H1 (cell line): ENCODE results near the gene PSMD6. TPM values are rescaled to one million over a fixed set of nuclear protein-coding genes. Genes with fewer than 3 reads are reported as not detected.

ENCODE experiments used
- CTCF ChIA-PET: fragments of 300-600 bp; sonication (Branson Sonifier 250); formaldehyde crosslinking; loops from one replicate; lab custom pipeline; 2021; ENCODE audit not compliant: partially characterized antibody; lab: Charles Lee
- POLR2A ChIA-PET: fragments of 300-600 bp; sonication (Branson Sonifier 250); formaldehyde crosslinking; loops from one replicate; lab custom pipeline; 2021; ENCODE audit warnings: inconsistent platforms; ENCODE audit not compliant: partially characterized antibody; lab: Charles Lee
- DNase-seq, 2 experiments: peaks; one replicate each; pipeline versions ENCODE4 v3.0.0 to v3.0.0-alpha.2; 2010 to 2022; ENCODE audit warnings: low spot score in 2 of 2, low read depth in 1 of 2, mixed read lengths in 1 of 2
- FAIRE-seq: peaks from 2 replicates; lab custom pipeline; 2011; peaks lifted over from hg19 to GRCh38; lab: Jason Lieb, UNC
- H2AFZ ChIP-seq: 2 replicates; pipeline ENCODE4 v1.8.1; 2012; ENCODE audit warnings: low read length, inconsistent platforms
- H2AK5ac ChIP-seq: 2 replicates; pipeline ENCODE4 v1.6.1; 2013; ENCODE audit warnings: low read depth, low read length
- H2BK120ac ChIP-seq: replicated peaks from 2 replicates; pipeline ENCODE3; 2013; ENCODE audit warnings: low read depth, low read length, inconsistent platforms
- H2BK12ac ChIP-seq: 2 replicates; pipeline ENCODE4 v1.6.1; 2013; ENCODE audit warnings: low read depth, low read length
- H2BK15ac ChIP-seq: 2 replicates; pipeline ENCODE4 v1.6.1; 2013; ENCODE audit warnings: low read length
- H2BK20ac ChIP-seq: 2 replicates; pipeline ENCODE4 v1.6.1; 2013; ENCODE audit warnings: low read length
- H2BK5ac ChIP-seq: 2 replicates; pipeline ENCODE4 v1.6.1; 2013; ENCODE audit warnings: low read depth, low read length
- H3K14ac ChIP-seq: 2 replicates; pipeline ENCODE4 v1.6.1; 2013; ENCODE audit warnings: inconsistent platforms; ENCODE audit not compliant: insufficient read length
- H3K18ac ChIP-seq: 2 replicates; pipeline ENCODE4 v1.6.1; 2013; ENCODE audit warnings: low read length; ENCODE audit errors: extremely low read depth
- H3K23ac ChIP-seq: 2 replicates; pipeline ENCODE4 v1.6.1; 2013; ENCODE audit warnings: inconsistent platforms; ENCODE audit not compliant: insufficient read length
- H3K23me2 ChIP-seq: 2 replicates; pipeline ENCODE4 v1.6.1; 2013; ENCODE audit warnings: low read depth, low read length
- H3K27ac ChIP-seq: 2 replicates; pipeline ENCODE4 v1.6.1; 2011; ENCODE audit warnings: low read depth, low read length, inconsistent platforms
- H3K27me3 ChIP-seq, 4 experiments: replicated peaks in 1 of 4; 1 replicate in 1 of 4; 2 replicates in 3 of 4; pipeline versions ENCODE4 v1.6.1 to v1.8.1; 2011 to 2013; ENCODE audit warnings: low read length in 3 of 4, mild to moderate bottlenecking in 3 of 4, inconsistent platforms in 2 of 4, mixed read lengths in 2 of 4, moderate library complexity in 1 of 4; ENCODE audit not compliant: control insufficient read depth in 3 of 4, insufficient read depth in 3 of 4; ENCODE audit errors: extremely low read depth in 1 of 4
- H3K36me3 ChIP-seq, 4 experiments: 2 replicates each; pipeline versions ENCODE4 v1.6.1 to v1.8.1; 2011 to 2013; ENCODE audit warnings: mild to moderate bottlenecking in 4 of 4, low read length in 3 of 4, moderate library complexity in 2 of 4, control low read depth in 1 of 4, inconsistent platforms in 1 of 4; ENCODE audit not compliant: insufficient read depth in 4 of 4, control insufficient read depth in 2 of 4
- H3K4ac ChIP-seq: replicated peaks from 2 replicates; pipeline ENCODE3; 2013; ENCODE audit warnings: low read length, low read depth, mixed read lengths, inconsistent platforms; ENCODE audit not compliant: insufficient read length
- H3K4me1 ChIP-seq, 4 experiments: replicated peaks in 1 of 4; 1 replicate in 1 of 4; 2 replicates in 3 of 4; pipeline versions ENCODE4 v1.6.1 to v1.8.1; 2011 to 2013; ENCODE audit warnings: low read length in 3 of 4, inconsistent platforms in 2 of 4, mixed read lengths in 1 of 4; ENCODE audit not compliant: insufficient read depth in 4 of 4, control insufficient read depth in 3 of 4
- H3K4me2 ChIP-seq, 2 experiments: 2 replicates each; pipeline versions ENCODE4 v1.6.1 to v1.8.1; 2011 to 2013; ENCODE audit warnings: low read depth in 2 of 2, low read length in 2 of 2, control low read depth in 1 of 2, inconsistent platforms in 1 of 2, mild to moderate bottlenecking in 1 of 2; ENCODE audit not compliant: insufficient read depth in 1 of 2
- H3K4me3 ChIP-seq, 4 experiments: fragments of 200-600, 300-600 bp in 1 of 4; sonication (generic), shearing (Covaris generic), sonication (Bioruptor Twin) in 1 of 4; 2 replicates each; pipeline versions ENCODE4 v1.5.1 to v1.8.1; 2011 to 2016; ENCODE audit warnings: low read length in 4 of 4, low read depth in 3 of 4, control low read depth in 2 of 4, inconsistent platforms in 2 of 4, mild to moderate bottlenecking in 2 of 4, mixed read lengths in 1 of 4, moderate library complexity in 1 of 4; ENCODE audit not compliant: insufficient read depth in 2 of 4; ENCODE audit errors: extremely low read depth in 1 of 4
- H3K56ac ChIP-seq: replicated peaks from 2 replicates; pipeline ENCODE3; 2013; ENCODE audit warnings: low read depth, mild to moderate bottlenecking, mixed read lengths, low read length, inconsistent platforms; ENCODE audit not compliant: insufficient read length
- H3K79me1 ChIP-seq: 2 replicates; pipeline ENCODE4 v1.6.1; 2013; ENCODE audit warnings: low read depth, low read length, control low read depth
- H3K79me2 ChIP-seq, 2 experiments: 2 replicates each; pipeline versions ENCODE4 v1.6.1 to v1.8.1; 2012 to 2013; ENCODE audit warnings: low read length in 2 of 2, mild to moderate bottlenecking in 2 of 2, inconsistent platforms in 1 of 2; ENCODE audit not compliant: insufficient read depth in 2 of 2, control insufficient read depth in 1 of 2
- H3K9ac ChIP-seq, 4 experiments: replicated peaks in 1 of 4; 1 replicate in 1 of 4; 2 replicates in 3 of 4; pipeline versions ENCODE4 v1.6.1 to v1.8.1; 2011 to 2013; ENCODE audit warnings: low read depth in 3 of 4, low read length in 3 of 4, control low read depth in 2 of 4, mild to moderate bottlenecking in 2 of 4, moderate library complexity in 2 of 4, inconsistent platforms in 1 of 4; ENCODE audit errors: extremely low read depth in 1 of 4
- H3K9me3 ChIP-seq, 2 experiments: 2 replicates each; pipeline versions ENCODE4 v1.6.1 to v1.8.1; 2012 to 2013; ENCODE audit warnings: mild to moderate bottlenecking in 2 of 2, moderate library complexity in 2 of 2, control low read depth in 1 of 2, inconsistent platforms in 1 of 2, low read depth in 1 of 2, low read length in 1 of 2, mixed read lengths in 1 of 2; ENCODE audit not compliant: insufficient read depth in 2 of 2
- H4K20me1 ChIP-seq, 2 experiments: replicated peaks in 1 of 2; 2 replicates each; pipeline versions ENCODE3 to v1.8.1; 2011 to 2013; ENCODE audit warnings: inconsistent platforms in 2 of 2, low read length in 2 of 2, mild to moderate bottlenecking in 1 of 2; ENCODE audit not compliant: insufficient read depth in 2 of 2, control insufficient read depth in 1 of 2
- H4K5ac ChIP-seq: 2 replicates; pipeline ENCODE4 v1.6.1; 2013; ENCODE audit warnings: low read length, low read depth, mixed read lengths, inconsistent platforms; ENCODE audit not compliant: insufficient read length
- H4K8ac ChIP-seq: 2 replicates; pipeline ENCODE4 v1.8.0; 2013; ENCODE audit warnings: mild to moderate bottlenecking, moderate library complexity, low read length, inconsistent platforms; ENCODE audit not compliant: insufficient read depth; ENCODE audit errors: extremely low read depth
- H4K91ac ChIP-seq: replicated peaks from 2 replicates; pipeline ENCODE3; 2013; ENCODE audit warnings: low read length, mixed read lengths, inconsistent platforms; ENCODE audit not compliant: insufficient read length
- BACH1 ChIP-seq: IDR thresholded peaks from 2 replicates; pipeline ENCODE4 v1.6.1; 2012; ENCODE audit warnings: low read length, improper control_type of control experiment
- CEBPB ChIP-seq: IDR thresholded peaks from 2 replicates; pipeline ENCODE4 v1.6.1; 2012; ENCODE audit warnings: low read depth, low read length
- GTF2F1 ChIP-seq: IDR thresholded peaks from 2 replicates; pipeline ENCODE4 v1.6.1; 2012; ENCODE audit warnings: low read depth, low read length, improper control_type of control experiment, borderline replicate concordance
- HDAC6 ChIP-seq: IDR thresholded peaks from one replicate; pipeline ENCODE4 v1.7.1; 2012; ENCODE audit warnings: low read depth, mild to moderate bottlenecking, inconsistent platforms, low read length, moderate library complexity
- JUND ChIP-seq: IDR thresholded peaks from 2 replicates; pipeline ENCODE4 v1.6.1; 2011; ENCODE audit warnings: mild to moderate bottlenecking, improper control_type of control experiment, low read length
- KDM1A ChIP-seq: fragments of 200-600, 300-600 bp; sonication (generic); IDR thresholded peaks from 2 replicates; pipeline ENCODE4 v1.7.1; 2016; ENCODE audit warnings: mild to moderate bottlenecking, low read length, borderline replicate concordance
- KDM5A ChIP-seq: fragments of 200-600 bp; IDR thresholded peaks from 2 replicates; pipeline ENCODE4 v1.7.1; 2012; ENCODE audit warnings: mild to moderate bottlenecking, low read length, inconsistent platforms, mixed read lengths
- NRF1 ChIP-seq: IDR thresholded peaks from 2 replicates; pipeline ENCODE4 v1.6.1; 2011; ENCODE audit warnings: mild to moderate bottlenecking, low read depth, low read length, improper control_type of control experiment
- RBBP5 ChIP-seq: IDR thresholded peaks from 2 replicates; pipeline ENCODE4 v1.7.1; 2012; ENCODE audit warnings: low read depth, mild to moderate bottlenecking, inconsistent platforms, low read length, moderate library complexity, borderline replicate concordance
- RXRA ChIP-seq: IDR thresholded peaks from 2 replicates; pipeline ENCODE4 v1.6.1; 2011; ENCODE audit warnings: low read depth, mild to moderate bottlenecking, low read length, moderate library complexity; ENCODE audit not compliant: insufficient read depth
- SP2 ChIP-seq: IDR thresholded peaks from 2 replicates; pipeline ENCODE4 v1.6.1; 2012; ENCODE audit warnings: mild to moderate bottlenecking, low read length, inconsistent platforms
- SUZ12 ChIP-seq: fragments of 200-600 bp; sonication (generic); IDR thresholded peaks from 2 replicates; pipeline ENCODE4 v1.6.1; 2012; ENCODE audit warnings: mild to moderate bottlenecking, inconsistent platforms, low read length, moderate library complexity, mixed read lengths
- WGBS, 2 experiments: shearing (Covaris generic) in 1 of 2; methylation state at CpG; one replicate each; pipeline versions ENCODE4 v1.1.6 to v1.1.7; 2013 to 2015; ENCODE audit warnings: low lambda C conversion rate in 2 of 2, mixed read lengths in 2 of 2, inconsistent platforms in 1 of 2, low coverage in 1 of 2, missing lambda C conversion rate in 1 of 2; ENCODE audit not compliant: insufficient replicate concordance in 2 of 2, insufficient coverage in 1 of 2, insufficient read length in 1 of 2; ENCODE audit errors: extremely low coverage in 1 of 2, missing lambda C conversion rate in 1 of 2; 5-methylcytosine and 5-hydroxymethylcytosine counted together
- polyA plus RNA-seq, 7 experiments: library from polyadenylated mRNA; depleted of rRNA in 3 of 7; stranded (reverse) in 5 of 7; unstranded in 2 of 7; fragments of >200 nt in 5 of 7; fragments of 200-250 nt in 2 of 7; gene quantifications; 1 replicate in 5 of 7; 2 replicates in 1 of 7; 4 replicates in 1 of 7; pipeline versions ENCODE4 v1.2.1 to v1.2.3, GENCODE V29; 2011 to 2013; ENCODE audit warnings: missing spikeins in 2 of 7, mixed read lengths in 2 of 7
- total RNA-seq: library from RNA; stranded (reverse); fragmentation: NEBNext Ultra II Directional; extraction: Animal tissue kit (Norgen Biotek cat#: 25700); gene quantifications from 2 replicates; pipeline ENCODE4 v1.2.1, GENCODE V29; 2021

Gene PSMD6
- total and polyA plus RNA-seq, 2 of the 8 experiments (the other 6 are each of a cell fraction or from before 2014, with no cell fraction given) = 43.7 to 104 TPM

- TF ChIP-seq GTF2F1 (no peak), KDM5A (no peak), SUZ12 (no peak), CEBPB (no peak), HDAC6 (no peak), RXRA (no peak), BACH1 (no peak), KDM1A (no peak), SP2 (no peak), NRF1 (no peak), RBBP5 (no peak), JUND (no peak)
- Histone ChIP-seq H3K4me3 (no peak overlapping the region), H3K27me3 (no peaks in the 10 kb centered on the region; a peak in 4 of 7 replicates), H3K27ac (no peak overlapping the region), H3K14ac (no peak overlapping the region), H4K8ac (no peak overlapping the region), H3K56ac (no peak overlapping the region), H3K79me1 (no peaks in the 10 kb centered on the region), H2AK5ac (no peak overlapping the region), H3K4ac (no peak overlapping the region), H2BK120ac (no peak overlapping the region), H4K20me1 (no peaks in the 10 kb centered on the region), H3K9ac (no peak overlapping the region), H3K23ac (no peak overlapping the region), H3K79me2 (no peaks in the 10 kb centered on the region), H2AFZ (no peak overlapping the region), H2BK5ac (no peak overlapping the region), H4K91ac (no peak overlapping the region), H2BK12ac (no peak overlapping the region), H2BK15ac (no peak overlapping the region), H4K5ac (no peak overlapping the region), H3K4me1 (peaks cover 0 to 7% (median 6%) of the 10 kb centered on the region in 4 experiments; a peak in 6 of 7 replicates), H3K23me2 (no peaks in the 10 kb centered on the region), H3K36me3 (no peaks in the 10 kb centered on the region), H3K9me3 (no peaks in the 10 kb centered on the region), H2BK20ac (no peak overlapping the region), H3K18ac (no peak overlapping the region), H3K4me2 (no peak overlapping the region)
- WGBS, 2 experiments = 83% methylated on average over 2 of the region's 2 CpGs; no CpG with 5 or more reads in 1 of the 2 experiments
- no peak for FAIRE-seq
- no peak for DNase-seq
- POLR2A ChIA-PET = no interaction called here
- CTCF ChIA-PET = no interaction called here
Measured at GRCh38 chr3:64064804-64065203, 41.5 kb upstream of the PSMD6 start.
